Small intestine (tissue), 7 donors: Measurements from ENCODE around the gene RFTN1. TPM values are rescaled to one million over a fixed set of nuclear protein-coding genes. Genes with fewer than 3 reads are reported as not detected.

Source experiments
- DNase-seq, 2 donors: peaks; one replicate each; pipeline versions ENCODE4 v3.0.0 to v3.0.0-alpha.2; 2013
- FAIRE-seq: peaks from 2 replicates; lab custom pipeline; 2012; peaks lifted over from hg19 to GRCh38; lab: Jason Lieb, UNC
- H3K27ac ChIP-seq, 3 donors: one replicate each; pipeline ENCODE4 v1.5.1; 2013; ENCODE audit warnings: low read length in 2 of 3, mild to moderate bottlenecking in 2 of 3, control low read depth in 1 of 3, inconsistent platforms in 1 of 3, low read depth in 1 of 3, moderate library complexity in 1 of 3
- H3K27me3 ChIP-seq, 3 donors: one replicate each; pipeline ENCODE4 v1.6.1; 2013; ENCODE audit warnings: low read length in 3 of 3, inconsistent platforms in 1 of 3; ENCODE audit not compliant: control insufficient read depth in 3 of 3, insufficient read depth in 3 of 3
- H3K36me3 ChIP-seq, 3 donors: one replicate each; pipeline ENCODE4 v1.6.1; 2013; ENCODE audit warnings: low read length in 3 of 3, inconsistent platforms in 1 of 3, low read depth in 1 of 3, mild to moderate bottlenecking in 1 of 3, moderate library complexity in 1 of 3; ENCODE audit not compliant: control insufficient read depth in 3 of 3, insufficient read depth in 2 of 3
- H3K4me1 ChIP-seq, 3 donors: one replicate each; pipeline ENCODE4 v1.6.1; 2013; ENCODE audit warnings: low read length in 2 of 3, inconsistent platforms in 1 of 3, low read depth in 1 of 3, mild to moderate bottlenecking in 1 of 3, moderate library complexity in 1 of 3; ENCODE audit not compliant: control insufficient read depth in 3 of 3, insufficient read depth in 2 of 3
- H3K4me3 ChIP-seq, 3 donors: one replicate each; pipeline ENCODE4 v1.5.1; 2013; ENCODE audit warnings: low read length in 3 of 3, control low read depth in 1 of 3, inconsistent platforms in 1 of 3, low read depth in 1 of 3, mild to moderate bottlenecking in 1 of 3, moderate library complexity in 1 of 3
- H3K9me3 ChIP-seq, 2 donors: one replicate each; pipeline ENCODE4 v1.6.1; 2013; ENCODE audit warnings: low read depth in 1 of 2, low read length in 1 of 2; ENCODE audit not compliant: control insufficient read depth in 2 of 2, insufficient read depth in 1 of 2
- WGBS, 3 donors: extraction: QIAGEN DNeasy Blood & Tissue Kit; methylation state at CpG; one replicate each; pipeline ENCODE4 v1.1.7; 2013; 5-methylcytosine and 5-hydroxymethylcytosine counted together
- polyA plus RNA-seq, 4 donors: library from polyadenylated mRNA; stranded (reverse) in 3 of 4; unstranded in 1 of 4; fragments of 200-250 nt in 3 of 4; fragments of 120-200 nt in 1 of 4; gene quantifications; one replicate each; pipeline versions ENCODE4 v1.2.1 to v1.2.3, GENCODE V29; 2013
- donor health status: healthy with polysubstance abuse.
- donor health status: control.
- donor health status: control.
- donor health status: Bipolar disorder and iron deficiency.
- donor health status: healthy.

Gene RFTN1
- polyA plus RNA-seq, 4 donors = 1.8 to 18.4 (median 11.6) TPM

DNA sequence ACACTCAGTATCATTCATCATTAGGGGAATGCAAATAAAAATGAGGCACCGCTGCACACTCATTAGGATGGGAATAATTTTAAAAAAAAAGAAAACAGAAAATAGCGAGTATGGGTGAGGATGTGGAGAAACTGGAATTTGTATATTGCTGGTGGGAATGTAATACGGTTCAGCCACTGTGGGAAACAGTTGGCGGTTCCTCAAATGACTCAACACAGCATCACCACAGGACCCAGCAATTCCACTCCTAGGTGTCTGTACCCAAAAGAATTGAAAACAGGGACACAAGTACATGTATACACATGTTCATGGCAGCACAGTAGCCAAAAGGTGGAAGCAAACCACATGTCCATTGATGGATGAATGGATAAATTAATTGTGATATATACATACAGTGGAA is 35.2 kb upstream of the RFTN1 start:
- 82 to 85% (median 83%) methylated on average over 4 of the region's 4 CpGs for WGBS, 3 donors
- FAIRE-seq = no peak
- no peaks in the 10 kb centered on the region for H3K9me3 ChIP-seq

DNA sequence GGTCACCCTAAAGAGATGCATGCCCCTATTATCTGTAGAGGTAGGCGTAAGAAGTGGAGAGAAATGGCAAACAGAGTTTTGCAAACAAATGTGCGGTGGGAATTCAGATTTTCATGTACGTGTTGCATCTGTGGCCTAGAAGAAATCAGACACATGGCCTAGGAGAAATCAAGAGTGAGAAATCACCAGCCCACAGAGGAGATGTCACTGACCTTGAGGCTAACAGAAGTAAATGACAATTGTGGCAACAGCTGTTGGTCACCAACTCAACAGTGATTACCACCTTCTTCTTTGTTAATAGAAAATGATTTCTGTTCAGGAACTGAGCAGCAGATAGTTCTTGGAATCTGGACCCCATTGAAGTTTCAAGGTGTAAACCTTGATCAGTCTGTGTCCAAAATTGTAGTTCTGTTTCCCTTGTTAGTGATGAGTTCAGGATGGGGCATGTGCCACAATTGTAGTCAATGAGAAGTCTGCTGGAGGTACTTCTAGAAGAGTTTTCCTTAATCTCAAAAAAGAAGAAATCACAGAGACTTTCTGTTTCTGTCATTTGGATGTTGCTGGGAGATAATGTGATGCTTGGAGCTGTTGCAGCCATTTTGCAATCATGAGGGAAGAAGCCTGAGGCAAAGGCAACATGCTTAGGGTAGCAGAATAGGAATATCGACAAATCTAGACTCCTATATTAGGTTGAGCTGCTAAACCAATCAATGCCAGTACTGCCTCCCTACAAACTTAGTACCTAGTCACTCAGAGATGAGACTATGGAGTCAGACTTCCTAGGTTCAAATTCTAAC is 34.3 kb upstream of the RFTN1 start:
- DNase-seq (no peak), FAIRE-seq (no peak)
- 87 to 90% (median 89%) methylated on average over 4 of the region's 4 CpGs for WGBS, 3 donors
- peaks cover 0 to 3% (median 2%) of the 10 kb centered on the region in 3 donors for H3K27me3 ChIP-seq
- H3K9me3 ChIP-seq = no peaks in the 10 kb centered on the region
- H3K27ac ChIP-seq = no peak overlapping the region
- no peaks in the 10 kb centered on the region for H3K4me1 ChIP-seq
- H3K36me3 ChIP-seq = no peaks in the 10 kb centered on the region
- no peak overlapping the region for H3K4me3 ChIP-seq

More for the DNA sequence above, 35.2 kb upstream of the RFTN1 start:
- Histone ChIP-seq H3K4me1 (no peaks in the 10 kb centered on the region), H3K4me3 (no peak overlapping the region), H3K27ac (no peak overlapping the region), H3K27me3 (peaks cover 0 to 7% (median 0%) of the 10 kb centered on the region in 3 donors), H3K36me3 (no peaks in the 10 kb centered on the region)
- DNase-seq = no peak

DNA sequence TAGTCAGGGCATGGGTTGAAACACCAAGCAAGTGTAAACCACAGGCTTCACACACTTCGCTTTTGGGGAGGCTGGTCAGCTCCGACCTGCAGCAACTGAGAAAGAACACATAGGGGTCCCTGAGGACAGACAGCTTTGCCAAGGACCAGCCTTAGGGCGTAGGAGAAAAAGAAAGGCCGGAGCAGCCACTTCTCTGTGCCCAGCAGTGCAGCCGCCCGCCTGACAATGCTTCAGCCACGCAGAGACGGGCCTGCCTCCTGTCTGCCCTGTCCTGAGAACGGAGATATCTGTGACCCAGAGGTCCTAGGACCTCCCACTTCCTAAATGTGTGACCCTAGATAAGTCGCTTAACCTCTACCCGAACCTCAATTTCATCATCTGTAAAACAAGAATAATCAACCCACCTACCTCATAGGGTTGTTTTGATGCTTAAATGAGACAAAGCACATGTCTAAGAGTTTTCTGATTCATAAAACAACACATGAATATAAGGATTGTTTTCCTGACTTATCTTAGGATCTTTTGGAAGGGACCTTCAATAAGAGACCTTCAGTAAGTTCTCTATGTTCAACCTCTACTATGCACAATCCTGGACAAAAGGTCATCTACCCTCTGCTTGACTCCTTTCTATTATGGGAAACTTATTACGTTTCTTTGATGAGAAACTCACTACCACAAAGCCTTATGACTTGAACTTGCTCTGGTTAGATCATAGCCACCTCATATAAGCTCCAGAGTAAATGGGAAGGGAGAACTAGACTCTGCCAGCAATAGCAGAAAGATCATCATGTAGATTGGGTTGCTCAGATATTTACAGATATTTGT is 32.9 kb upstream of the RFTN1 start:
- H3K27ac ChIP-seq = peak overlapping the region in 1 of 3 donors; percentile 62
- whole genome bisulfite sequencing, 3 donors = 77 to 83% (median 81%) methylated on average over 12 of the region's 12 CpGs
- no peak for DNase-seq
- H3K27me3 ChIP-seq = peaks cover 0 to 2% (median 0%) of the 10 kb centered on the region in 3 donors
- FAIRE-seq = no peak
- H3K36me3 ChIP-seq = no peaks in the 10 kb centered on the region
- H3K4me3 ChIP-seq = no peak overlapping the region
- no peaks in the 10 kb centered on the region for H3K9me3 ChIP-seq
- H3K4me1 ChIP-seq = no peaks in the 10 kb centered on the region

DNA sequence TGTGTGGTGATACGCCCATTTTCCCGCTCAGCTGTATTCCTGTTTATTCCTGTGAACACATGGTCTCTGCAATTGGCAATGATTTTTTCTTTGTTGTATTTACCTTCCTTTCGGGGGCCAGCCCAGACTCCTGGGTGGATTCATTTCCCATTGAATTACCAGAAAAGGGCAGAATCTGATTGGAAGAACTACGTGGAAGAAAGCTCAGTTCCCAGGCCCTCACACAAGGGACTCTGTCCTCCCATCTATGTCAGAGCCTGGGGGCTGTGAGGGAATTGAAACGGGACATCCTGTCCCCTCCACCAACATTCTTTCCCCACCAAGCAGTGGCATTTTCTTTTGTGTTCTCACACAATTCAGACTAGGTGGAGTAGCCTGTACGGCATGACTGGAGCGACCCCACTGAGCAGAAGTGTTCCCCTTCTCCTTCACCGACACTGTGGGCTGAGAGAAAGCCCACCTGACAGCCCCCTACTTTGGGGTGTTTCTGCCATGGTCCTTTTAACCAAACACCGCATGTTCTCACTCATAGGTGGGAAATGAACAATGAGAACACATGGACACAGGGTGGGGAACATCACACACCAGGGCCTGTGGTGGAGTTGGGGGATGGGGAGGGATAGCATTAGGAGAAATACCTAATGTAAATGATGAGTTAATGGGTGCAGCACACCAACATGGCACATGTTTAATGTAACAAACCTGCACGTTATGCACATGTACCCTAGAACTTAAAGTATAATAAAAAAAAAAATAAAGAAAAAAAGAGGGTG is 32.1 kb upstream of the RFTN1 start:
- Histone ChIP-seq H3K9me3 (no peaks in the 10 kb centered on the region), H3K27me3 (peaks cover 0 to 2% (median 0%) of the 10 kb centered on the region in 3 donors), H3K4me3 (no peak overlapping the region), H3K36me3 (no peaks in the 10 kb centered on the region), H3K27ac (peak overlapping the region in 1 of 3 donors; percentile 70), H3K4me1 (no peaks in the 10 kb centered on the region)
- 68 to 76% (median 74%) methylated on average over 10 of the region's 10 CpGs for WGBS, 3 donors
- FAIRE-seq (no peak), DNase-seq (no peak)

DNA sequence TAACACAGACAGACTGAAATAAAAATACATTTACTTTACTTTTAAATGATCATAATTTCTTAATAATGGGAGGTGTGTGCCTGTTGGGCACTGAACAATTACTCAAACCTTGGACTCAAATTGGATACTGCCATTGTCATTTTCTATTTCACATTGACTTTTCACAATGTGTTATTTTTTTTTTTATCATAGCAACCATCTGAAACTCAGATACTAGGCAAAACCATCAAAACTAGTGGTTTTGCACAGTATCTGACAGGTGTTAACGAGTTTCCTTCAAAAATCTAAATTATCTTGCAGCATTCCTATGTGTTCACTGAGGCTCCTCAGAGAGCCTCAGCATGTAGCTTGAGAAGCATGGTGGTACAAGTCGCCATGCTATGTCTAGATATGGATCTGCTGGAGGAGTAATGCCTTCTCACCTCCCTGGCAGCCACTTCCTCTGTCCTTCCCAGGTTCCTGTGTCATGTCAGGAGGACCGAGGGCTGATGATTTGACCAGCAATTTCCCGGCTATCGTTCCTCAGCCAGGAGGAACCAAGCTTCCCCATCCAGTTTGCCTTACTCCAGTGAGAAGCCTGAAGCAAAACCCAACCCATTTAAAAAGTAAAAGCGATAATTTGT is 29.9 kb upstream of the RFTN1 start:
- H3K27me3 ChIP-seq = peaks cover 0 to 2% (median 0%) of the 10 kb centered on the region in 3 donors
- 77 to 82% (median 81%) methylated on average over 6 of the region's 6 CpGs for WGBS, 3 donors

DNA sequence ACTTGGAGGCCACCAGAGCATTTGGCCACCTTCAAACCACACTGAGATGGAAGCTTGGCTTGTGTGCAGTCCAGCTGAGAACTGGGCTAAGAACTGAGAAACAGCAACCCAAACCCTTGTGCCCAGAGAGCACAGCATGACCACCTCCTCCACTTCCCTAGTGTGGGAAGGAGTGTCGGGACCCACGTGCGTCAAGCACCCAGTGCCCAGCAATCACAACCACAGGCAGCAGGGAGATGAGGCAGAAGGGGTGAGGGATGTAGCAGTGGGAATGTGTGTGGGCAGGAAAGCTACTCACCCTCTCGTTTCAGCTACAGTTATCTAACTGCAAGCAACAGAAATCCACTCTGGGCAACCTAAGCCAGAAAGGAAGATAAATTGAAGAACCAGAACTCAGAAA is 25.0 kb upstream of the RFTN1 start:
- Histone ChIP-seq H3K36me3 (no peaks in the 10 kb centered on the region), H3K27me3 (peaks cover 0 to 2% (median 0%) of the 10 kb centered on the region in 3 donors), H3K27ac (no peak overlapping the region), H3K4me1 (no peaks in the 10 kb centered on the region), H3K9me3 (no peaks in the 10 kb centered on the region), H3K4me3 (no peak overlapping the region)
- FAIRE-seq (no peak), DNase-seq (no peak)
- 65 to 83% (median 68%) methylated on average over 4 of the region's 4 CpGs for WGBS, 3 donors

More for the DNA sequence above, 29.9 kb upstream of the RFTN1 start:
- Histone ChIP-seq H3K4me3 (no peak overlapping the region), H3K9me3 (no peaks in the 10 kb centered on the region), H3K4me1 (no peaks in the 10 kb centered on the region), H3K27ac (no peak overlapping the region), H3K36me3 (no peaks in the 10 kb centered on the region)
- FAIRE-seq (no peak), DNase-seq (no peak)

DNA sequence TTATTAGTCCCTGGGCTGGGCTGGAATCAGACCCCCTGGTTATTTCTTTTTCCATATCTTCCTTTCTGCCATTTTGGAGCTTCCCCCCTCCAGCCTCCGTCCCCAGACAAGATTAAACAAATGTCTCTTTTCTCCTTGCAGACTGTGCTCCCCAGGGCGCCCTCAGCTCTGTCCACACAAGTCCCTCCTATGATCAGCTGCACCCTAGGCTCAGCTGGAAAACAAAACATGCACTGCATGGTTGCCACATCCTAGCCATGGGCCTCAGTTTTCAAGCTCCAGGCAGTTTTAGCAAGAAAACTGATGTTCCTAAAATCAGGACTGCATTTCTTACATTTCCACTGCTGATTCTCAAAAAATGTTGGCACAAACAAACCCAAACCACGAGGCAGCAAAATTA is 23.5 kb upstream of the RFTN1 start:
- FAIRE-seq (no peak), DNase-seq (no peak)
- H3K27me3 ChIP-seq = no peaks in the 10 kb centered on the region
- no peaks in the 10 kb centered on the region for H3K36me3 ChIP-seq
- H3K9me3 ChIP-seq = no peaks in the 10 kb centered on the region
- H3K4me1 ChIP-seq = no peaks in the 10 kb centered on the region
- no peak overlapping the region for H3K4me3 ChIP-seq
- H3K27ac ChIP-seq = no peak overlapping the region
- WGBS, 3 donors = 75 to 78% (median 78%) methylated on average over 3 of the region's 3 CpGs

DNA sequence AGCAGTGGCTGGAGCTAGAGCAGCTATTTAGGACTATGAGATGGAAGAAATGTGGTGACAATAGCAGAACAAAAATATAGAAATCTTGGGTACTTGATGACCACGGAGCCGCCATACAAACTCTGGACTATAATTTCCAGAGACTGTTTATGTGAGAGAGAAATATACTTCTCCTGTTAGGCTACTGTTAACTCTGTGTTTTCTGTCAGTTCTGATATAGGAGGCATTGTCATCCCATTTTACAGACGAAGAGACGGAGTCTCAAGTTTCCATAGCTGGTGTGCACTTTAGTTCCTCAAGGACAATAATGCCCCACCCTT is 22.8 kb upstream of the RFTN1 start:
- Histone ChIP-seq H3K27ac (no peak overlapping the region), H3K4me3 (no peak overlapping the region), H3K9me3 (no peaks in the 10 kb centered on the region), H3K27me3 (no peaks in the 10 kb centered on the region), H3K4me1 (no peaks in the 10 kb centered on the region), H3K36me3 (no peaks in the 10 kb centered on the region)
- 94 to 95% (median 95%) methylated on average over 4 of the region's 4 CpGs for WGBS, 3 donors
- FAIRE-seq = no peak
- DNase-seq = no peak
